Activated T-cell treated with anti-CD3 and anti-CD28 coated beads for 24 hours (primary cell): ENCODE results near the gene RASA3.
"Not testable (repeated sequence)": the region's sequence is repeated elsewhere in the genome, so short reads cannot be mapped to it uniquely, and the experiment has no call there.

Experiments used
- DNase-seq: peaks from one replicate; pipeline ENCODE4 v3.0.0-alpha.2; 2020; ENCODE audit warnings: low read depth

RASA3 gene

DNA sequence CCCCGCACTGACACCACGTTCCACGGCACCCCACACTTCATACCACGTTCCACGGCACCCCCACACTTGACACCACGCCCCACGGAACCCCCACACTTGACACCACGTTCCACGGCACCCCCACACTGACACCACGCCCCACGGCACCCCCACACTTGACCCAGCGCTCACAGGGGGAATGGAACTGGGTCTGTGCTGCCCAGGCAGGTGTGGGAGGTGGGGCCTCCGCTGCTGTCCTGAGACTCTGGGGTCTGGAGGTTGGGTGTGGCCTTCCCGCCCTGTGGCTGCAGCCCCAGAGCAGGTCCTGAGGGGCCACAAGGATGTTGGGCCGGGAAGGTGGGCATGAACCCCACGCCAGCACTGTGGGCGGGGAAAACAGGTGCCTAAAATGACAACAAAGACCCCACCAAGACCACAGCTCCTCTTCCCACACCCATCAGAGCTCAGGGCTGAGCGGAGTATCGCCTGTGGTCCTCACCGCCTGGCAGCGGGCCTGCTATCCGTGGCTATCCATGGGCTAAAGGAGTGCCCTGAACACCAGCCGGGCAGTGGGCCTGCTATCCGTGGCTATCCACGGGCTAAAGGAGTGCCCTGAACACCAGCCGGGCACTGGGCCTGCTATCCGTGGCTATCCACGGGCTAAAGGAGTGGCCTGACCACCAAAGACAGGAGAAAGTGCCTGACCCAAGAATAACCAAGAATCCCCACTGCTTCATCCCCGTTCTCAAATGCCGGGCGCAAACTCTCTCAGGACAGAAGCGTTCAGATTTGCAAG is 98.7 kb downstream of the RASA3 start:
- DNase-seq, result no peak

DNA sequence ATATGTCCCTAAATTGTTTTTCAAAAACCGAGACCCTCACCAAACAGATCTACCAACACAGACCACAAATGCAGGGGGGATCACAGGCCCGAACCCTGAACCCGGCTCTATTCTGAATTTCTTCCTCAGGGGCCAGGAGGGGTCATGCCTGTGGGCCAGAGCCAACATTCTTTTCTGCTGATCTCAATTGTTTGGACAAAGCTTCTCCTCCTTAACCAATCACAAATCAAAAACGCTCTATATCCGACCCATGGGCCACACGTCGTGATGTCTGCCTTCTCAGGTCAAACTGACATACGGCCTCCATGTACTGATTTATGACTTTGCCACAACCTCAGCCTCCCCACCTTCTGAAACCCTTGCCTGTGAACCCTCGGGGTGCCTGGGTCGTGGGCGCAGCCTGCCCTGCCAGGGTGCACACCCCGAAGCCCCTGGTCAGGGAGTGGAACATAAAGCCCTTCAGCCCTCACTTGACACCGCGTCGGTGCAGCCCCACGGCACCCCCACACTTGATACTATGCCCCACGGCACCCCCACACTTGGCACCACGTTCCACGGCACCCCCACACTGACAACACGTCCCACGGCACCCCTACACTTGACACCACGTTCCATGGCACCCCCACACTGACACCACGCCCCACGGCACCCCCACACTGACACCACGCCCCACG is 100.2 kb downstream of the RASA3 start:
- DNase-seq, result no peak

DNA sequence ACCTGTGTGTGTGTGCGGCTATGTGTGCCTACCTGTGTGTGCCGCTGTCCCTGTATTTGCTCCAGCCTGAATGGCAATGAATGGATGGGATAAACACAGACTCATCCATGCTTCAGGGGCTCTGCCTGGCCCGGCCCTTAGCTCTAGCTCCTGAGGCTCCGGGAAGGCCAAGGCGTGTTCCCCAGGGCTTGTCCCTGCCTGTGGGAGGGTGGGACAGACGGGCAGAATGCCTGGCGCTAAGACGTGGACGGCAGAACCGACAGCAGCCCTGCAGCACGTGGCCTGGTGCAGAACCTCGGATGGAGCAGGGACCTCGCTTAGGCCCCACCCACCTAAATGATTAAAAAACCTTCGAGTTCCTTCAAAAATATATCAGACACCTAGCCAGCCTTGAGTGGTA is 100.8 kb downstream of the RASA3 start:
- DNase-seq, result no peak

DNA sequence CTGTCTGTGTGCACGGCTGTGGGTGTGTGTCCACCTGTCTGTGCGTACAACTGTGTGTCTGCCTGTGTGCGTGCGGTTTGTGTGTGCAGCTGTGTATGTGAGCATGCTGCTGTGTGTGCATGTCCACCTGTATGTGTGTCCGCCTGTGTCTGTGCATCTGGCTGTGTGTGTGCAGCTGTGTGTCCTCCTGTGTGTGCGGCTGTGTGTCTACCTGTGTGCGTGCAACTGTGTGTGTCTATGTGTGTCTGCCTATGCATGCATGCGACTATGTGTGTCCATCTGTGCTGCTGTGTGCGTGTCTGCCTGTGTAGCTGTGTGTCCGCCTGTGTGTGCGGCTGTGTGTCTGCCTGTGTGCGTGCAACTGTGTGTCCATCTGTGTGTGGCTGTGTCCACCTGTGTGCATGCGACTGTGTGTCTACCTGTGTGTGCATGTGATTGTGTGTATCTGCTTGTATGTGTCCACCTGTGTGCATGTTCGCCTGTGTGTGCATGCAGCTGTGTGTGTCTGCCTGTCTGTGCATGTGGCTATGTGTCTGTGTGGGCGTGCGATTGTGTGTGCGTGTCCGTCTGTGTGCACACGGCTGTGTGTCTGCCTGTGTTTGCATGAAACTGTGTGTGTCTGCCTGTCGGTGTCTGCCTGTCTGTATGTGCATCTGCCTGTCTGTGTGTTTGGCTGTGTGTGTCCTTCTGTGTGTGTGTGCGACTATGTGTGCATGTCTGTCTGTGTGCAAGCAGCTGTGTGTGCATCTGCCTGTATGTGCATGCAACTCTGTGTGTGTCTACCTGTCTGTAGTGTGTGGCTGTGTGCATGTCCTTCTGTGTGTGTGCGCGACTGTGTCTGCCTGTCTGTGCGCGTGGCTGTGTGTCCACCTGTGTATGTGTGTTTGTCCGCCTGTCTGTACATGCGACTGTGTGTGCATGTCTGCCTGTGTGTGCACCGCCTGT is 101.5 kb downstream of the RASA3 start:
- DNase-seq, result no peak

DNA sequence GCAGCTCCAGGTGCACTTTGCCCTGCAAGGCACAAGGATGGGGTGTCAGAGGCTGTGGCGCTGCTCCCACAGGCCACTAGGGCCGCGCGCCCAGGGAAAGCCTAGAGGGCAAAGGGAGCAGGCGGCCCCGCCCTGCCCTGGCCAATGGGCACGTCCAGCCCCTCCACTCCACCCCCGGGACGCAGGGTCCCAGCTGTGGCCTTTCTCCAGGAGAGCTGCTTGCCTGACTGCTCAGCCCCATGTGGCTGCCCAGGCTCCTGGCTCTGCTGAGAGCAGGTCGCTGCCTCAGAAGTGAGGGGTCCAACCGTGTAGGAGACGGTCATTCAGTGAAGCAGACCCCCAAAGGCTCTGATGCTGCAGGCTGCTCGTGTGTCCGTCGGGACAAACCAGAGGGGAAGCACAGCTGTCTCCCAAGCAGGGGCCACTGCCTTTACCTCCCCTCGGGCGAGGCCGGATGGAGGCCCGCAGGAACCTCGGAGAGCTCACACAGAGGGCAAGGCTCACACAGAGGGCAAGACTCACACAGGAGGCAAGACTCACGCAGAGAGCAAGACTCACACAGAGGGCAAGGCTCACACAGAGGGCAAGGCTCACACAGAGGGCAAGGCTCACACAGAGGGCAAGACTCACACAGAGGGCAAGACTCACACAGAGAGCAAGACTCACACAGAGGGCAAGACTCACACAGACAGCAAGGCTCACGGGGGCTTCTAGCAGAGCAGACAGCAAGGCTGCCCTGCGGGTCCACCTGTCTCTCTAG is 102.4 kb downstream of the RASA3 start:
- no peak for DNase-seq

DNA sequence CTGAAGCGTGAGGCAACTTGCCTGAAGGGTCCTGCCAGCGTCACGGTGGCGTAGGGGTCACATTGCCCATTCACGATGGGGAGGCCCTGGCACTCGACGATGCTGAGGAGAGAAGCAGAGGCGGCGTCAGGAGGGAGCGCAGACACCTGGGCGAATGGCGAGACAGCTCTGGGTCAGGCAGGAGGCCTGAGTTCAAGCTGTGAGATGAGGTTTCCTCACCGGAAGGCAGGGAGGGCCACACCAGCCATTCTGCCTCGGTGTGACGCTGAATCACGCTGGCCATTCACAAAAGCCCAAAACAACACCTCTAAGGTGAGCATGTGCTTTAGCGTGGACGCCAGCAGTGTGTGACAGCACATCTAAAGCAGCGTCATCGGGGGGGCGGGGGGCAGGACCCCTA is 104.6 kb downstream of the RASA3 start:
- DNase-seq, result no peak

DNA sequence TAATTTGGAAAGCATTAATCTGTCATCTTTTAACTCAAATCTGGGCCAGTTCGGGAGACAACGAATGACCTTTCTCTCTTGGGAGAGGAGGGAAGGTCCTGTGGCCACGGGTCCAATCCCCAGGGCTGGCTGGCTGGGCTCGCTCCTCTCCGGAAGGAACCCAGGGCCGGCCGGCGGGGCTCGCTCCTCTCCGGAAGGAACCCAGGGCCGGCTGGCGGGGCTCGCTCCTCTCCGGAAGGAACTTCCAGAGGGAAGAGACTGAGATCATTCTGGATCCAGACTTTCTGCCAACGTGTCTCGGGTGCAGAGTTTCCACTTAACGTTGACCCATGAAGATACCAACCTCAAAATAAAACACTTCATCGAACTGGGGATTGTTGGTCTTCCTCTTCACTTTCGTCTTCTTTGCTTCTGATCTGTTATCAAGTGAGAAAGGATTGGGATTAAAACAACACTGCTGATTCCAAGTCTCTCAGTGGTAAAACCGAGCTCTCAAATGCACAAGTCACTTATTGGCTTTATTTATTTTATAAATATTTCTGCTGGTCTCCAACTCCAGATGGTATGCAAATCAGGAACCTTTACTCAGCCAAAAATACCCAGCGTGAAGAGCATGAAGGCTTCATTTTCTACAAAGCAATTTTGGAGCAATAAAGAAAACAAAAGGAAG is 105.2 kb downstream of the RASA3 start:
- no peak for DNase-seq

DNA sequence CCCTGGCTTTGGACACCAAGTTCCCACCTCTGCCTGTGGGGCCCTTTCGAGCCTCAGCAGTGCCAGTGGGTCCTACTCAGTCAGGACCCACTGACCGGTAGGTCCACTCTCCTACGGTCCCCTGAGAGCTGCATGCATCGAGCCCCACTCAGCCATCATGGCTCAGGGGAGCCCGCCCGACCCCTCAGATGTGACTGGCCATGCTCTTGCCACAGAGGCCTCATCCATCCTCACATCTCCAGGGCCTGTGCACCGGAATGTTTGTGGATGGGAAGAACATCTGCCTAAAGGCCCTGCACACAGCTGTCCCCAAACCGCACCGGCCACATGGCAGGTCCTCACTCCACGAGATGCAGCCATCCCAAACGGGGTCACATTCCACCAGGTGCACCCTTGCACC is 105.9 kb downstream of the RASA3 start:
- no peak for DNase-seq

DNA sequence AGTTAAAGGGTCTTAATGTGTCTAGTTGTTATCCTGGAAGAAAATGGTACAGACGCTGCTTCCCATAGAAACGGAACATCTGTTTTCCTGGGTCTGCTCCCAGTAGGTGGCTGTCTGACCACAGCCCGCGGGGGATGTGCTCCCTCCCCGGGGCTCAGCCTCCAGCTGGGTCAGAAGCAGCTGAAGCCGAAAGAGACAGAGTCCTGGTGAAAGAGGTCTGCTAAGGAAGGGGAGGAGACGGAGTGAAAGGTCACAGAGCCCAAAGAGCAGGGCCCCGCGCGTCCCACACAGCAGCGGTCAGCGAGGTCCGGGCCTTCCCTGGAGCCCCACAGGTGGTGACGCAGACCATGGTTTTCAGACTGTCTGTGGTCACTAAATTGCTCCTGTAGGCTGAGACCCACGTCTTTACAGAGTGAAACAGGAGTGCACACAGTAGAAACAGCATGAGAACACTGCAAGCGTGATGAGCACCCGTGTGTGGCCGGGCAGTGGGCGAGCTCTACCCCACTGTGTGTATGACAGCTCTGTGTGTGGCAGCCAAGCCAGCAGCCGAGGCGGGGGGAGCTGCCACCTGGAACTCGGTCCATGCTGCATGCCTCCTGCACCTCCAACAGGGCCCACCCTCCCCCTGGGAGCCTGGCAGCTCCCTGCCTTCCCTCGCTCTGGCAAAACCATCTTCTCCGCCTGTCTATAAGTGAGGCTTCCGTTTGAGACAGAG is 106.5 kb downstream of the RASA3 start:
- DNase-seq, result no peak

DNA sequence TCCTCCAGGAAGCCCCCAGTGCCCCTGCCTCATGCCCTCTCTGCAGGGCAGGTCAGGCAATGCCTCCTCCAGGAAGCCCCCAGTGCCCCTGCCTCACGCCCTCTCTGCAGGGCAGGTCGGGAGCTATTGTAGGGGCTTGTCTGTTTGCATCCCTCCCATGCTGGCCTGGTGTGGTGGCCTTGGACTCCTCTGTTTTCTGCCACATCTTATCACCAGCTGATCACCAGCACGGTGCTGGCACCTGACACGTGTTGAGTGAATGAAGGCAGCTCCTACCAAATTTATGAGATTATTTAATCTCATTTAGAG is 107.1 kb downstream of the RASA3 start:
- no peak for DNase-seq

DNA sequence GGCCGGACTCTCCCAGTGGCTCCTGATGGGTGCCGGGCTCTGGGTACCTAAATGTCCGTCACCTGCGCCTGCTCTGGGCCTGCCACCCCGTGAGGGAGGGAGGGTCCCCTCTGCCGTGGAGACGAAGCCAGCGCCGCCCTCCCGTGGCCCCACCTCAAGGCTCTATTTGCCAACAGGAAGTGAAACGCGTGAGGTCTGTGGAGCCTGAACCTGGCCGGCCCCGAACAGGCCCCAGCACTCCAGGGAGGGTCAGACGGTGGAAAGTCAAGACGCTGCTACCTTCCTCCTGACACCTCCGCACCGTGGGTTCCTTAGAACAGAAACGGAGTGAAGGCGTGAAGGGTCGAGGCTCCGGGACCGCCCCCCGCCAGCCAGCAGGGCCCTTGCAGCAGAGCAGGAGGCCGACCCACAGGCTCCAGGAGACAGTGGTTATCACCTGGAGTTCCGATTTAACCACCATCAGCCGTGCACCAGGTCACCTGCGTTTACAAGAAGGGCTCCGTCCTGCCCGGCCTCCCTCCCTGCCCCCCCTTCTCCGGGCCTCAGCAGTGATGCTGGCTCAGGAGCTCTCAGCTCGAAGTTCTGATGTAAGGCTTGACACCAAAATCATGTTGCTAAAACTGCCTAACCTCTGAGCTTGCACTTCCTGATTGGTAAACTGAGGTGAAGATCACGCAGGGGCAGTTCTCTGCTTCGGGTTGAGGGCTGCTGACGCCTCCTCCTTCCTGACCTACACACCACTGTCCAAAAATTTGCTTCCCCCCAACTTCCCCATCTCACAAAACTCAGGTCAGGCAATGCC is 107.6 kb downstream of the RASA3 start:
- no peak for DNase-seq

DNA sequence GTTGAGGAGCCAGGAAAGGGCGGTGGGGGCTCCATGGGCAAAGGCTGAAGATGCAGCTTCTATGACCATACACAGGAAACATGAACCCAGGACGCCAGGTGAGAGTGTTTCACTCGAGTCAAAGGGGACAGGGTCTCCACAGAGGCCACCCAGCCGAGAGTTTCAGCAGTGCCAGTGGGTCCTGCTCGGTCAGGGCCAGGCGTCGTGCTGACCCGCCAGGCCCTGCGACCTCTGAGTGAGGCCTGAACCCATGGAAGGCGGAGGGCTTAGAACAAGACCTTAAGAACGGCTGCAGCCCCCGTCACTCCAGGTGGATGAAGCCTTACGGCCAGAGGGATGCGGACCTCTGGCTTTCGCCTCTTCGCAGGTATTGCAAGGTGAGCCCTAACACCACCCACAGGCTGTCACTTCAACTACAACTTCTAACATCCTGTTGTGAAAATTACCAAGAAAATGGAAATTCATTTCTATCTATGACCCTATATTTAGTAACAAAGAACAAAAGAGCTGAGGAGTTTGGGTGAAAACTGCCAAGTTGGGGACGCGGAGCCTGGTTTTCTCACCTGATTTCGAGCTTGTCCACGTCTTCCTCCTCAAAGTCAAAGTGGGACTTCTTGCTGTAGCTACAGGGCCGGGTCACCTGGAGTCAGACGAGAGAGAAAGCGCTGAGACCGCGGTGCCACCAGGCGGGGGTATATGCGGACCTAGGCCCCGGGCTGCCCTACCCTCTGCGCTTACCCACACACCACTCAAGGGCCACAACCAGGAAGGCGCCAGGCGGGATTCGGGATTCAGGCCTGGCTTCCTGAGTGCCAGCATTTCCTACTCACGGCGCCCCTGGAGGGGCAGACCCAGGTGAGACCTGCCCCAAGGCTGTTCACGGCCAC is 108.5 kb downstream of the RASA3 start:
- DNase-seq, result no peak

DNA sequence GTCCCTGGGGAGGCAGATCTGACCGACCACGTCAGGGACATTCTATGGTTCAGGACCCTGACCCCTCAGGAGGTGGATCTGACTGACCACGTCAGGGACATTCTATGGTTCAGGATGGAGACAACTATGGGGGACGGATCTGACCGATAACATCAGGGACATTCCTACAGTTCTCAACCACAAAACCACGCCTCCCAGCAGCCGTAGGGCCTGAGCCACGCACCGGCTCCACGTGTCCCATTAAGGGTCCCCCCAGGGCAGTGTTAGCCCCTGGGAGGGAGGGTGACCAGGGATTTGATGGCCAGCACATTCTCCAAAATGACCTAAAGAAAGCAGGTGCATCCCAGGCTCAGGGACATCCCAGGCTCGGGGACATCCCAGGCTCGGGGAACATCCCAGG is 109.5 kb downstream of the RASA3 start:
- no peak for DNase-seq

DNA sequence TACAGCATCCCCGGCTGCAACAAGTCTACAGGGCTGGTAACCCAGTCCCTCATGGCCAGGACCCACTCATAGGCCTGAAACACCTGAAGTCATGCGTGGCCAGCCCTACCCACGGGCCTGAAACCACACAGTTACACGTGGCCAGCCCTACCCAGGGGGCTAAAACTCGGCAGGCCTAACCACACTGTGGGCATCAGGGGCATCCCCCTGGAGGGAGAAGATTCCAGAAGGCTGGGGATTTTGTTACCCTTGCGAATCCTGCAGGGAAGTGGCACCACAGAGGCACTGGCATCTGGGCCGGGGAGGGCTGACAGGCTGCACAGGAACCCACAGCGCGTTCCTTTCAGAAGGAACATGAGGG is 110.1 kb downstream of the RASA3 start:
- DNase-seq, result no peak

DNA sequence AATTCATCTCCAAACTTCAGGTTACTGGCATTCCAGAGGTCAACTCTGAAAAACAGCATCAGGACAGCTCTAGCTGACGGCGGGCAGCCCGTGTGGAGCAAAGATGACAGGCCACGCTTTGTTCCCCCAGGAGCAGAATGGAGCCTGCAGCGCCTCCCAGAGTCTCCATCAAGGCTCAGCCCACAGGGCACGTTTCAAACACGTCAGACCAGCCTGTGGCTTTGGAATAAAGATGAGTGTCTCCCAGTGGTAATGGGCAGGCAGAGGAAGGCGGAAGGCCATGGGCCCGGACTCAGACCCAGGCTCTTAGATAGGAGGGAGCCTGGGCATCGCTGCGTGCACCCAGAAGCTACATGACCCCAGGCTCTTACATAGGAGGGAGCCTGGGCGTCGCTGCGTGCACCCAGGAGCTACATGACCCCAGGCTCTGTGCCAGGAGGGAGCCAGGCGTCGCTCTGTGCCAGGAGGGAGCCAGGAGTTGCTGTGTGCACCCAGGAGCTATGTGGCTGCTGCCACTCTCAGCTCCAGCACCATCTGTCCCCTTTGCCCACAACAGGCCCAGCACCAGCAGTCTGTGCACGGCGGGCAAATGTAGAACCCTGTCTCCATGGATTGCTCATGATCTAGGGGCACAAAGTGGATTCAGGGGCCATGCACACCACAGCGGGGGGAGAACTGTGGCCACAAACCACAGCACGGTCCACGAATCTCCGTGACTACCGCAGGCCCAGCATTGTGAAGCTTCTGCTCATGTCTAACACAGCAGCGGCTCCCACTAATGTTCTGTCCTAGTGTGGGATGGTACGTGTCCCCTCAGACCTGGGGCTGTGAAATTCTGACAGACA is 110.7 kb downstream of the RASA3 start:
- no peak for DNase-seq

DNA sequence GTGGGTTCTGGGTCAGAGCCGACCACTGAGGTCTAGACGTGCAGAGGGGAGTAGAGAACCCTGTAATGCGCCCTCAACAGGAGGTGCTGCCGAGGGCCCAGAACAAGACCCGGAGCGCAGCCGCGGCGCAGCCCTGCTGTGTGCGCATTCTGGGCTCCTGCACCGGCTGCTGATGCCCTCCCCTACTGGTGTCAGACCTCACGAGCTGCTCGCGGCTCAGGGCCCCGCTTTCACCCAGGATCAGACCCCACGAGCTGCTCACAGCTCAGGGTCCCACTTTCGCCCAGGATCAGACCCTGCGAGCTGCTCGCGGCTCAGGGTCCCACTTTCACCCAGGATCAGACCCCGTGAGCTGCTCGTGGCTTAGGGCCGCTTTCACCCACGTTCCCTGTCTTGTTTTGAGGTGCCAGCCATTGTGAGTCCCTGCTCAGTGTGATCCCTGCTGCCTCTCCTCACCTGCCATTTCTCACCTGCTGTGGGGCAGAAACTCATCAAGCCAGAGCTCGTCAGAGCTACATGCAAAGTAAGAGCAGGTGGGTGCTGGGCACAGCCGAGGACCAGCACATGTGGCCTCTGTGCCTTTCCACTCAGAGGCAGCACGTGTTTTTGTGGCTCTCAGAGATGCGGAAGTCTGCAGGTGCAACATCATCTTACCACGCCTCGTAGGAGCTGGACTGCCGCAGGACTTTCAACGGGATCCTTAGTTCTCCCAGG is 111.5 kb downstream of the RASA3 start:
- no peak for DNase-seq

DNA sequence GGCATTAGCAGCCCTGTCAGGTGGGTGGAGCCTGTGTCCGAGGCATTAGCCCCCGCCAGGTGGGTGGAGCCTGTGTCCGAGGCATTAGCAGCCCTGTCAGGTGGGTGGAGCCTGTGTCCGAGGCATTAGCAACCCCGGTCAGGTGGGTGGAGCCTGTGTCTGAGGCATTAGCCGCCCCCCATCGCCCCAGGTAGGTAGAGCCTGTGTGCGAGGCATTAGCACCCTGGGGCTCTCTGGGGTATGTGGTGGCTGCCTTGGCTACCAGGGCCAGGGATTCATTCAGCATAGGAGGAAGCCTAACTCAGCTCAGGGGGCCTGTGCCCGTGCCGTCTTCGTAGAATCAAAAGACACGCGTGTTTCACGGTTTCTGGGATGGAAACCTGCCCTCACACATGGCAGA is 112.3 kb downstream of the RASA3 start:
- DNase-seq, result not testable (repeated sequence)

DNA sequence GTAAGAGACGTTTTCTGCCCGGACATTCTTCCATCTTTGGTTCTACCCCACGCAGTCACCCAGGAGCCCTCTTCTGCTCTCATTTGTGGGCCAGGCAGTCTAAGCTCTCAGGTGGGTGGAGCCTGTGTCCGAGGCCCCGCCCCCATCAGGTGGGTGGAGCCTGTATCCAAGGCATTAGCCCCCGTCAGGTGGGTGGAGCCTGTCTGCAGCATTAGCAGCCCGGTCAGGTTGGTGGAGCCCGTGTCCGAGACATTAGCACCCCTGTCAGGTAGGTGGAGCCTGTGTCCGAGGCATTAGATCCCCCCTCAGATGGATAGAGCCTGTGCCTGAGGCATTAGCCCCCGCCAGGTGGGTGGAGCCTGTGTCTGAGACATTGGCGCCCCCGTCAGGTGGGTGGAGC is 113.1 kb downstream of the RASA3 start:
- DNase-seq, result peak; percentile 42
